Stimulated activated CD4-positive, alpha-beta T cell treated with anti-CD3 and anti-CD28 coated beads, Interleukin-1b, Interleukin-23, amount 100 ng/mL, for 24 hours (primary cell): Measurements from ENCODE around the gene NCAPG.

ENCODE experiments used
- DNase-seq, 4 experiments: peaks; one replicate each; pipeline ENCODE4 v3.0.0-alpha.2; 2020; ENCODE audit warnings: low read depth in 4 of 4, low spot score in 1 of 4

NCAPG gene

DNA sequence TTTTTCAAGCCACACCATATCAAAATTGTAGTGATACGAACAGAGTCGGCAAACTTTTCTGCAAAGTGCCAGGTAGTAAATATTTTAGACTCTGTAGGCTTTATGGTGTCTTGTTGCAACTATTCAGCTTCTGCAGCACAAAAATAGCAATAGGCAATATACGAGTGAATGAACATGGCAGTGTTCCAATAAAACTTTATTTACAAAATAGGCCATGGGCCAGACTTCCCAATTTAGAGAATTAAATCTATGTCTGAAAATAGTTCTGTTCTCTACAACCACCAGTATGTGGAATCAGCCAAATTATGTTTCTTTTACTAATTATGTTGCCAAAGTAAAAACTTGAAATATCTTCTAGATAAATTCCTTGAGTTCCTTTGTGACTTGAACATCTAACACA lies 56.5 kb downstream of the NCAPG start:
- no peak for DNase-seq

DNA sequence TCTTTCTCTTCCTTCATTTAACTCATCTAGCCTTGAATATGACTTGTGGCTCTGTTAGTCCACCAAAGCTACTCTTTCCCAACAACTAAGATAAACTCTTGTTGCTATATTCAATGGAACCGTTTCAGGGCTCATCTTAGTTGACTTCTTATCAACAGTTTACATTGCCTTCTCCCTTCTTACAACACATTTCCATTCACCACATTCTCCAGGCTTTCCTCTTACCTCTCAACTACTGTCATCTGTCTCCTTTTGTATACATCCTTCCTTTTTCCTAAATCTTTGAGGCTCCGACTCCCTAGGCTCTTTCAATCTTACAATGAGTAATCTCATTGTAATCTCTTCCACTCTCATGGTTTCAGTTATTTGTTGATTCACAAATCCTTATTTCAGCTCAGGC lies 58.5 kb downstream of the NCAPG start:
- DNase-seq, result no peak

DNA sequence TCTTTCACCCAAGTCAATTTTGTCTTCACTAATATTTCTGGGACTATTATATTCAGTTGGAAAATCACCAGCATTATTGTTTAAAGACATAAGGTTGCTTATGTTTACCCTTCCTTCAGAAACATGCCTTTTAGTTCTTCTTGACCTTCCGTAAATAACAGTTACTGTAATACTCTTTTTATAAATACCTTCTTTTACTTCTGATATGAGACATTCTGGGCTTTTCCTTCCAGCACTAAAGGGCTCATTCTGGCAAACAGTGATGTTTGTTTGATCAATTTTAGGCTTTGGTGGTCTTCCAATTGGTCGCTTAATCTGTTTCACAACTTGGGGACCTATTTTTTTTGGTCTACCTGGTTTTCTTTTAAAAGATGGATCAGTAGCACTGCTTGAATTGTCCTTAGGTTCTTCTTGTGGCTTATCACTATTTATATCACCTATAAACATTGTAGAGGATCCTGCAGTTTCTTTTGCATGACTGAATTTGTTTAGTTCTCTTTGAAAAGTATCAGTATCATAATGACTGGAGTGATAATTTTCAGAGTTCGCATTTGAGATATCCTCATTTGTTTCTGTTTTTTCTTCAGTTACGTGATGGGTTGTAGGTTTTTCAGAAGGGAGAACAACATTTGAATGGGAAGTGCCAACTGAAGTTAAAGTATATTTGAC lies 64.8 kb downstream of the NCAPG start:
- DNase-seq, result no peak

DNA sequence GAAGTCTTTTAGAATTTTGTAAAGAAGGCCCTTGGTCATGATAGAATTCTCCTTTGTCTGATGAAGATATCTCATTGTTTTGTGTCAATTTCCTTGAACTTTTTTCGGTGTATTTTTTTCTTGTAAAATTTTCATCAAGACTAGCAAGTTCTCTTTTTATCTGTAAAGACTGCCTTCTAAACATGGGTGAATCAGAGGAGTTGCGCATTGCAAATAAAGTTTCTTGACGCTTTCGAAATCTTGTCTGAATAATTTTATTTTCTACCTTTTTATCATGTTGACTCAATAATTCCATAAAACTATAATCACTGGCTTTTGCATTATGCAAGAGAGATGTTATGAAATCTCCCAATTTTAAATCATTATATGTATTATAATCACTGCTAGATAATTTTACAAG lies 66.2 kb downstream of the NCAPG start:
- DNase-seq, result no peak

DNA sequence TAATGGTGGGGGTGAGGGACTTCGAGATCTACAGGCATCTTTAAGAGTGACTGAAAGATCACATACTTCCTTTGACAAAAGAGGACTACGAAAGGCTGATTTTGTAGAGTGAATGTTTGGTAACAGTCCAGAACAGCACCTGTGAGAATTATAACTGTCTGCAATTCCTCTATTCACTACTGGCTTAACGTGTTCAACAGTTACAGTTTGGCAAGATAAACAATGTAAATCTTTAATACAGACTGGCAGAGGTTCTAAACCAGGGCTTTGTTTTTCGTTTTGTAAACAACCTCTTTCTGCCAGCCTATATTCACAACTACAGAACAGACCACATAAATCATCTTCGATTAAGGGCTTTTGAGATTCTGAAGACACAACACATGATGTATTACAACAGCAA lies 66.9 kb downstream of the NCAPG start:
- no peak for DNase-seq

DNA sequence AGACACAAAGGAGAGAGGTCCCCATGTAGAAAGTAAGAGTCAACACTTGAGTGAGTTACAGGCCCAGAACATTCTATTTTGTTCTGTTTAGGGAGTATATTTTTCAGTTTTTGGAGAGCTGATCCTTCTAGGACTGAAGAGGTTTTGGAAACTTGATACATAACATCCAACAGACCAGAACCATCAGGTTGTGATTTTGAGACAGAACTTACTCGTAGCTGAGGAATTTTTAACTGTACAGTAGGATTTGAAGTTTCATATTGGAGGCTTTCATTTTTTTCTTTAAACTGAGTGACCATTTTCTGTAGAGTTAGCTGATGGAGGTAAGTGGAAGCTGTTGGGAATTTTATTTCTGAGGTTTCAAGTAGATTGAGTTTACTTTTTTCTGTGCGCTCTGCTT lies 73.3 kb downstream of the NCAPG start:
- DNase-seq, result no peak

DNA sequence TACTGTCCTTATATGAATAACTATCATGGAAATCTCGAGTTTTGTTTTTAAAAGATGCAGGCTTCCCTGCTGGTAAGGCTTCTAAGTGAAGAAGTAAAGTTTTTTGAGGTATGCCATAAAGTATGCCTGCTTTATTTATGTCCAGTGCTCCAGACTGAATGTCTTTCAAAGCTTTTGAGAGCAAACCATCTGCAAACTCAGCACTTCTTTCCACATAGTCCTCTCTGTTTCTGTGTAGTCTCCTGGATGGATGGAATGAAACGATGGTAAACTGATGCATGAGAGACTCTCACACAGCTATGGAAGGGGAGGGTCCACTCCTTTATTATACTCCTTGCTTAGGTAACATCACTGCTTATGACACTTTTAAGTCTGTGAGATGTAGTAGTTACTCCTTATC lies 73.7 kb downstream of the NCAPG start:
- DNase-seq, result no peak

DNA sequence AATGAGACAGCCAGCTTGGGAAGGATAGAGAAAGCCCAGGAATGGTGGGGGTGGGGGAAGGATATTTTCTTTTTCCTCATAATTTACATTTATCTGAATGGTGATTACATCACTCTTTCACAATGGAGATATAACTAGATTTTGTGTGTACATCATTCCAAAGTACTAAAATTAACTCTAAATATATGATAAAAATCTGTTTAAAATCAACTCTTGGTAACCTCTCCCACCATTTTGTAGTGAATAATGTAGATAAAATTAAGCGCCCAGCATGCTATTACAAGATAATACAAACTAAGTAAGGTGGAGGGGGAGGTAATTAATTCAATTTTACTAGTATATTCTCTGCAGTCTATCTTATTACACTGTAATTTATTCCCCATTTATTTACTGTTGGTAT lies 78.9 kb downstream of the NCAPG start:
- no peak for DNase-seq

DNA sequence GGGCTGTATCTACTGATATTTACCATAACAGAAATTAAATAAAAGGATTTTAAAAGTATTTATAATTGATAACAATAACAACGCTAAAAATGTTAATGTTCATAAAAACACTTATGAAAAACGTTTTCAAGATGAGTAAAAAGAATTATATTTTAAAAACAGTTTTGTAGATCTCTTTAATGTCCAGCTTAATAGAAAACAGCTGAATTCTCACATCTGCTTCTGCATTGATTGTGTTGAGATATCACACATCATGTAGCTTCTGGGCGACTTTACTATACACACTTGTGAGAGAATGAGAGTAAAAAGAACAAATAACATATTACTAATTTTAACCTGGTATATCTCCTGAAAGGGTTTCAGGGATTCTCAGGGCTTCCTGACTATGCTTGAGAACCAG lies 83.6 kb downstream of the NCAPG start:
- DNase-seq, result no peak
